ENCODE data around the gene APBB1IP. TPM values are rescaled to one million over a fixed set of nuclear protein-coding genes. Genes with fewer than 3 reads are reported as not detected.

APBB1IP gene
- total RNA-seq, 4 donors from 2014 or later, result 2.6 to 6.2 (median 5.1) TPM

- Histone ChIP-seq H3K4me1 (no peaks in the 10 kb centered on the region), H3K4me3 (no peak overlapping the region), H3K36me3 (peaks cover 0 to 8% (median 0%) of the 10 kb centered on the region in 4 donors), H3K27me3 (no peaks in the 10 kb centered on the region), H3K27ac (replicated peaks in 1 of 4) (no peak overlapping the region), H3K9me3 (peaks cover 0 to 16% (median 8%) of the 10 kb centered on the region in 4 donors)
- no peak for TF ChIP-seq POLR2AphosphoS5 (IDR thresholded peaks at IDR 0.05)
- no peak for TF ChIP-seq CTCF (IDR thresholded peaks at IDR 0.05)
- TF ChIP-seq EP300 (IDR thresholded peaks at IDR 0.05), result no peak
- TF ChIP-seq POLR2A (IDR thresholded peaks at IDR 0.05; ENCODE audit: low read depth), result no peak
- 71% methylated on average over 1 of the region's 1 CpG for WGBS
- intact Hi-C loops (cut with DNase I), result no loop called here
- DNase-seq (ENCODE audit: extremely low spot score), result no peak
Measured at GRCh38 chr10:26509307-26509706, 71.2 kb downstream of the APBB1IP start.

GRCh38 chr10:26513101-26513500 is 75.0 kb downstream of the APBB1IP start:
- no peak for TF ChIP-seq POLR2A (IDR thresholded peaks at IDR 0.05; ENCODE audit: low read depth)
- TF ChIP-seq EP300 (IDR thresholded peaks at IDR 0.05), result no peak
- TF ChIP-seq CTCF (IDR thresholded peaks at IDR 0.05), result no peak
- no peak for TF ChIP-seq POLR2AphosphoS5 (IDR thresholded peaks at IDR 0.05)
- H3K4me3 ChIP-seq, result no peak overlapping the region
- DNase-seq (ENCODE audit: extremely low spot score), result no peak
- no peak overlapping the region for H3K27ac ChIP-seq (replicated peaks in 1 of 4)
- H3K36me3 ChIP-seq, result peaks cover 0 to 8% (median 0%) of the 10 kb centered on the region in 4 donors
- intact Hi-C loops (cut with DNase I), result no loop called here
- no peaks in the 10 kb centered on the region for H3K4me1 ChIP-seq
- H3K27me3 ChIP-seq, result no peaks in the 10 kb centered on the region
- WGBS, result 94% methylated on average over 1 of the region's 1 CpG
- H3K9me3 ChIP-seq, result peaks cover 0 to 16% (median 8%) of the 10 kb centered on the region in 4 donors

GRCh38 chr10:26516540-26517101 is 78.5 kb downstream of the APBB1IP start:
- 16% methylated on average over 10 of the region's 11 CpGs for WGBS
- no peak for TF ChIP-seq CTCF (IDR thresholded peaks at IDR 0.05)
- TF ChIP-seq EP300 (IDR thresholded peaks at IDR 0.05), result no peak
- TF ChIP-seq POLR2AphosphoS5 (IDR thresholded peaks at IDR 0.05), result no peak
- TF ChIP-seq POLR2A (IDR thresholded peaks at IDR 0.05; ENCODE audit: low read depth), result no peak
- Histone ChIP-seq H3K36me3 (peaks cover 0 to 8% (median 0%) of the 10 kb centered on the region in 4 donors), H3K27me3 (no peaks in the 10 kb centered on the region), H3K9me3 (peaks cover 0 to 10% (median 8%) of the 10 kb centered on the region in 4 donors), H3K27ac (replicated peaks in 1 of 4) (no peak overlapping the region), H3K4me3 (no peak overlapping the region), H3K4me1 (no peaks in the 10 kb centered on the region)
- DNase-seq (ENCODE audit: extremely low spot score), result peak; percentile 68
- intact Hi-C loops (cut with DNase I), result no loop called here

GRCh38 chr10:26517141-26517867 is 79.2 kb downstream of the APBB1IP start:
- peaks cover 0 to 5% (median 0%) of the 10 kb centered on the region in 4 donors for H3K36me3 ChIP-seq
- H3K27ac ChIP-seq (replicated peaks in 1 of 4), result no peak overlapping the region
- no peaks in the 10 kb centered on the region for H3K4me1 ChIP-seq
- WGBS, result 70% methylated on average over 9 of the region's 9 CpGs
- H3K4me3 ChIP-seq, result no peak overlapping the region
- DNase-seq (ENCODE audit: extremely low spot score), result peak; percentile 68
- H3K9me3 ChIP-seq, result peaks cover 0 to 10% (median 8%) of the 10 kb centered on the region in 4 donors
- no peak for TF ChIP-seq POLR2A (IDR thresholded peaks at IDR 0.05; ENCODE audit: low read depth)
- no peak for TF ChIP-seq CTCF (IDR thresholded peaks at IDR 0.05)
- TF ChIP-seq POLR2AphosphoS5 (IDR thresholded peaks at IDR 0.05), result no peak
- no peak for TF ChIP-seq EP300 (IDR thresholded peaks at IDR 0.05)
- intact Hi-C loops (cut with DNase I), result no loop called here
- no peaks in the 10 kb centered on the region for H3K27me3 ChIP-seq

All from esophagus muscularis mucosa (tissue), 4 donors.